Astrocyte of the hippocampus (primary cell): ENCODE results near the gene AKAP8.

Experiments
- DNase-seq: peaks from one replicate; pipeline ENCODE4 v3.0.0; 2011; ENCODE audit warnings: low read depth, low spot score

Gene AKAP8

GRCh38 chr19:15332311-15332996 is 47.1 kb downstream of the AKAP8 start, which contains the start of gene BRD4:
Gene BRD4, minus strand, starts transcription at chr19:15332539. Its CDS starts 59,440 bp downstream, at chr19:15273099.
- DNase-seq, result peak; percentile 92

- peak; percentile 62 for DNase-seq
Observed at GRCh38 chr19:15331419-15332310, 47.9 kb downstream of the AKAP8 start.

DNA sequence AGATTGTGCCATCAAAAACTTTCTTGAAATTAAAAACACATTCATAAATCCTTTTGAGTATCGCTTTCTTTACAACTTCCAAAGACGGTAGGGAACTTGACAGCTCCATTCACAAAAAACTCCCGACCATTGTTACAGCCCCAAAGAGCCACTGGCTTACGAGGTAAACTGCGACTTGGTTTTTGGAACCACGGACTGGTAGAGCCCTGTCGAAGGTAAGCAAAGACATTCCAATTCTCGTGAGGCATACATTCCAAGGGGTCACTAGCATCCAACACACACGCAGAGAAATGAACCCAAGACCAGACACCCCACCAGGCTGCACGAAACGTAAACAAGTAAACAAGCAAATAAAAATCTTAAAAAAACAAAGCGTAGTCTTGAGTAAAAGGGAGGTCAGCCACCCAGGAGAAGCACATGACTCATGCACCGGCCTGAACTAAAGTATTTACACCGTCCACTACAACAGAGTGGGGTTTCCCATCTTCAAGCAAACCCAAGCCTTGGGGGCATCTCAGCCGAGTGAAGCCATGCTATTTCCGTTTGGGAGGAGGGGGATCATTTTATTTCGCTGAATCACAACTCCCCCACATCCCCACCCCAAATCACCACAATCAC is 48.7 kb downstream of the AKAP8 start:
- DNase-seq, result peak; percentile 80

DNA sequence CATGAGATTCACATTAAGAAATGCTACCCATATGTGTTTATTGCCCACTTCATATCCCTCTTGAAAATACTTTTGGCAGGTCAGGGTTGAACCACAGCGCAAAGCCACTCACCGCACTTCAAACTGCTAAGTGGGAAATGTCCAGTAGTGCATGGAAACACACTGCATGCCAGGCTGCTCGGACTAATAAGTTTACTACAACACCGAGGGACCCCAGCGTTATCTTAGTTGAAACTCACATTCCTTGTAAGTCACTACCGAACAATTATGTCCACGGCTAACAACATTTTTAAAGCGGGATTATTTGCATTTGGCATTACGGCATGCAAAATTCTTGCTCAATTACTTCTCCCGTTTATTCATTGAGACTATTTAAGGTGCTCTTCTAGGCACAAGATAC is 51.3 kb downstream of the AKAP8 start:
- peak; percentile 35 for DNase-seq

GRCh38 chr19:15324791-15325519 is 54.6 kb downstream of the AKAP8 start:
- DNase-seq, result no peak

- no peak for DNase-seq
Observed at GRCh38 chr19:15323496-15324235, 55.9 kb downstream of the AKAP8 start.

GRCh38 chr19:15321739-15322138 is 57.8 kb downstream of the AKAP8 start:
- DNase-seq, result no peak

- peak; percentile 40 for DNase-seq
Observed at GRCh38 chr19:15320116-15320515, 59.5 kb downstream of the AKAP8 start.

GRCh38 chr19:15318241-15318691 is 61.3 kb downstream of the AKAP8 start:
- no peak for DNase-seq

DNA sequence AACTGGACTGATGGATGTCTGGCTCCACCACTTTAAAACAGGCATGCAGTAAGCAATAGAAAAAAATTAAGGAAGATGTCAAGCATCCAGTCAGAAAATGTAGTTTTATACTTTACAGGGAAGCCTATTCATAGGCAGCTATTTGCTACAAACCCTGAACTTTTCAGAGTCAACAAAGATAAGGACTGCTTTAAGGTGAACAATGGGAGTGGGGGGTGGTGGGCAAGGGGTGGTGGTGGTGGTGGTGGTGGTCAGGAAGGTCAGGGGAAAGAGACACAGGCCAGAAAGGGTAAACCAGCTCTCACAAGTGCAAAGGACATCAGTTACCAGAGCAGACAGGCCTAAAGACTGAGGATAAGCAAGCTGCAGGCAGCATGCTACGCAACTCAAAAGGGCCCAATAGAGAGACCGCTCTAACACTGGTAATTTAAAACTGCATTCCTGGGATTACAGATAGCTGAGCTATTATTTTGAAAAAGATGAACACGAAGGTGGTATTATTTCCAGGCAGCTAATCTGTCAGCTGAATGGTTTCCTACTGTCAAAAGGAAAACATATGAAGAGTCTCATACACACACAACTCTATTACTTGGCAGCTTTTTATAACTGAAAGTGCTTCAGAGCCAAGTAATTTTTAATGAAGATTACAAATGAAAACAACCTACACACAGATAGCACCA is 62.1 kb downstream of the AKAP8 start:
- no peak for DNase-seq

DNA sequence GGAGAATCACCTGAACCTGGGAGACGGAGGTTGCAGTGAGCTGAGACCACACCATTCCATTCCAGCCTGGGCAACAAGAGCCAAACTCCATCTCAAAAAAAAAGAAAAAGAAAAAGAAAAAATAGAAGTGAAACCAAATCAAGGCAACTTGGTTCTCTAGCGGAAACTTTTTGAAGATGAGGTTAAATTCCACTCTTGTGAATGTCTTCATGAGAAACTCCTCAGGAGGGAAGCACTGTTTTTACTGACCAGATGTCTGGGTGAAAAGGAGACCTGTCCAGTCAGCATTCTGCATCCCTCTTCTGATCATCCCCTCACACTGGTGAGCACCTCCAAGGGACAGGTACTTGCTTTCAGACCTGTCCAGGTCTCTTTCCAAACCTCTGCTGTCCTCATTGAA is 63.1 kb downstream of the AKAP8 start:
- no peak for DNase-seq

- DNase-seq, result no peak
Observed at GRCh38 chr19:15315101-15315500, 64.5 kb downstream of the AKAP8 start.

GRCh38 chr19:15313649-15314279 is 65.8 kb downstream of the AKAP8 start:
- DNase-seq, result no peak

GRCh38 chr19:15307169-15307568 is 72.4 kb downstream of the AKAP8 start:
- no peak for DNase-seq

- DNase-seq, result no peak
Observed at GRCh38 chr19:15305582-15306334, 73.8 kb downstream of the AKAP8 start.

- DNase-seq, result peak; percentile 67
Observed at GRCh38 chr19:15304140-15304705, 75.4 kb downstream of the AKAP8 start.
